Measurements from ENCODE around the gene CYP3A5.
"Not testable (repeated sequence)": the region's sequence is repeated elsewhere in the genome, so short reads cannot be mapped to it uniquely, and the experiment has no call there.

Gene CYP3A5

DNA sequence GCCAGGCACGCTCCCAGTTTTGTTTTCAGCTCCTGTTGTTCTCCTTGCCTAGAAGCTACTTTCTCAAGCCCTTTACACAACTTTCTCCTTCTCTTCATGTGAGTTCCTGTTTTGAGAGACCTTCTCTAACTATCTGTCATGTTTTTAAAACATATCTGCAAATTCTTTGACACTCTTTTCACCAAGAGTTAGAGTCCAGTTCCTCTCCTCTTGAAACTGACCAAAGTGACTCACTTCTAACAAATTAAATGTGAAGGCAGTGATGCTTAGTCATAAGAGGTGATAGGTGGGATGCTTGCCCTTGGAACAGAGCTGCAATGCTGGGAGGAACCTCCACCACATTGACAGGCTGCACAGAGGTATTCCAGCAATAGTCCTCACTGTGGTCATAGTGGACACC is 37.8 kb downstream of the CYP3A5 start:
- peak; percentile 35 for DNase-seq (ENCODE audit: low read depth)

DNA sequence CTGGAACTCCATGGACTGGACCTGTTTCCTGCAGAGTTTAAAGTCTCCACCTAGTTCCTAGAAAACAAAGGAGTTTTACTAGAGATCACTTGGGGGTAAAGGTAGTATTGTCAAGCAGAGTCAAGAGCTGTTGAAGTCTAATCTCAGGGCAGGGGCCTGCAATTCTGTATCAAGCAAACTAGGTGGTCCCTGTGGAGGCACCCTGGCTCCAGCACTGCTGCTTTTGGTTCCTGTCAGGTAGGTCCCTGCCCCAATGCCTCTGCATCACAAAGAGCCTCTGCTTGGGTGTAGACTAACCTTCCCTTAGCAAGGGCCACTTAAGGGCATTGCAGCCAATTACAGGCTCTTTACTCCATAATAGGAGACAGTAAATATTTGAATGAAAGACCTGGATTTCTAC is 40.5 kb downstream of the CYP3A5 start:
- no peak for DNase-seq (ENCODE audit: low read depth)

DNA sequence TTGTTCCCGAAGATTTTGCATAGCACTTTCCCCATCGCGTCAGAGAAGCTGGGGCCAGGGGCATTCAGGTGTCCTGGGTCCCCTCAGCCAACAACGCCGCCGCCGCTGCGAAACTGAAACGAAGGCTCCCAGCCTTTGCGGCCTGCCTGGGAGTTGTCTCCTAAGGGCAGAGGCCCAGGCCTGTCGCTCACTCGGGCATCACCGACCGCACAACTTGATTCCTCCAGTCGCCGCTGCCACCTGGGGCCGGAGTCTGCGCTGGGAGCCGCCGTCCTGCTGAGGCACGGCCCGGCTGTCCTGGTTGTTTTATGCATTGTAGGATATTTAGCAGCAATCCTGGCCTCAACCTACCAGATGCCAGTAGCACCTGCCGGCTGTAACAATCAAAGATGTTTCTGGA is 41.1 kb downstream of the CYP3A5 start:
- DNase-seq (ENCODE audit: low read depth): no peak

DNA sequence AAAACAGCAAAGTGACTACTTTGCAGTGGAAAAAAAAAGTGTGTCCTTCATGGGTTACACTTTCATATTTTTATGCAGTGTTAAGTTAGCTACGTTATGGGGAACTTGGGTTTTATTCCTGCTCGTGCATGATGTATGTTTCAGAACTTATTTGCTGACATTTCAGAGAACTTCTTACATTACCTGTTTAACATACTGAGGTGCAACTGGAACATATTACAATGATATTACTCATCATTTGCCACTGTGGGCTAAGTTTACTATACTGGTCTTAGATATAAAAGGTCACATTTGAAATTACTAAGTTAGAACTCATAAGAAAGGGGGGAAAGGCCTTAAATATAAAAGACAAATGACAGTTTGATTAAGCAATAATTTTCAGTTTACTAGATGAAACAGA is 42.4 kb downstream of the CYP3A5 start:
- not testable (repeated sequence) for DNase-seq (ENCODE audit: low read depth)

DNA sequence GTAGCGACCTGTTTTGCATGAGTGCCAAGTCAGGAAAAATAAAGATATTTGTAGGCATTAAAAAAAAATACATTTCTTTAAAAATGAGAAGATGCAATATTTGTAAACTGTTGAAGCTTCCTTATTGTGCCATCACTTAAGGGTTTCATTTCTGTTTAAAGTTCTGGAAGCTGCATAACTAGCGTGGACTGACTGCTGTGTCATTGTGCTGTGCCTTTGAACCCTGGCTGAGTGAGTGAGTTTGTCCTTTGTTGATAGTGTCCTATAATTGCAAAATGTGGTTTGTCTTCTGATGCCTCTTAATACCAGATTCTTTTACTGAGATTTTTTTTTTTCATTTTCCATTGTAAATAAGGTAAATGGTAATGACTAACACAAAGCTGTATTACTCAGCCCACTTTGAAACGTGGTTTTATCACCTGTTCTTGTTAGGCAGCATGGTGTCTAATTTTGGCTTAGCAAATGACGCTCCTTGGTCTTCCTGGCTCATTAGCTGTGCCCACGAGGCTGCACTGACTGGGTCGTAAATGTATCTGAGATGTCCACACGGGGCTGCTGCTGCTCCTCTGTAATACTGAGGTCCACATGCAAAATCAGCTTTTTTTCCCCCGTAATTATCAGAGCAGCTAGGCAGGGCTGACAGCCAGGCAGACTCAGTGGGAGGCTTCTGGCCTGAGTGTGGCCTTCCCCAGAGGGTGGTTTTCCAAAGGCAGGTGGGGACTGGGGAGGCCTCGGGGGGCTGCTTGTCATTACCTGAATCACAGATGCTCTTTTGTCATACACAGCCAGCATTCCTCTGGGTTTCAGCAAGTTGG is 48.3 kb downstream of the CYP3A5 start:
- peak; percentile 28 for DNase-seq (ENCODE audit: low read depth)

DNA sequence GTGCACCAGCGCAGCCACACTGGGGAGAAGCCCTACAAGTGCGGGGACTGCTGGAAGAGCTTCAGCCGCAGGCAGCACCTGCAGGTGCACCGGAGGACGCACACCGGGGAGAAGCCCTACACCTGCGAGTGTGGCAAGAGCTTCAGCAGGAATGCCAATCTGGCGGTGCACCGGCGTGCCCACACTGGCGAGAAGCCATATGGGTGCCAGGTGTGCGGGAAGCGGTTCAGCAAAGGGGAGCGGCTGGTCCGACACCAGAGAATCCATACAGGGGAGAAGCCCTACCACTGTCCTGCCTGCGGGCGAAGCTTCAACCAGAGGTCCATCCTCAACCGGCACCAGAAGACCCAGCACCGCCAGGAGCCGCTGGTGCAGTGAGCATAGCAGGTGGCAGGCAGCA is 50.2 kb downstream of the CYP3A5 start:
- DNase-seq (ENCODE audit: low read depth): no peak

DNA sequence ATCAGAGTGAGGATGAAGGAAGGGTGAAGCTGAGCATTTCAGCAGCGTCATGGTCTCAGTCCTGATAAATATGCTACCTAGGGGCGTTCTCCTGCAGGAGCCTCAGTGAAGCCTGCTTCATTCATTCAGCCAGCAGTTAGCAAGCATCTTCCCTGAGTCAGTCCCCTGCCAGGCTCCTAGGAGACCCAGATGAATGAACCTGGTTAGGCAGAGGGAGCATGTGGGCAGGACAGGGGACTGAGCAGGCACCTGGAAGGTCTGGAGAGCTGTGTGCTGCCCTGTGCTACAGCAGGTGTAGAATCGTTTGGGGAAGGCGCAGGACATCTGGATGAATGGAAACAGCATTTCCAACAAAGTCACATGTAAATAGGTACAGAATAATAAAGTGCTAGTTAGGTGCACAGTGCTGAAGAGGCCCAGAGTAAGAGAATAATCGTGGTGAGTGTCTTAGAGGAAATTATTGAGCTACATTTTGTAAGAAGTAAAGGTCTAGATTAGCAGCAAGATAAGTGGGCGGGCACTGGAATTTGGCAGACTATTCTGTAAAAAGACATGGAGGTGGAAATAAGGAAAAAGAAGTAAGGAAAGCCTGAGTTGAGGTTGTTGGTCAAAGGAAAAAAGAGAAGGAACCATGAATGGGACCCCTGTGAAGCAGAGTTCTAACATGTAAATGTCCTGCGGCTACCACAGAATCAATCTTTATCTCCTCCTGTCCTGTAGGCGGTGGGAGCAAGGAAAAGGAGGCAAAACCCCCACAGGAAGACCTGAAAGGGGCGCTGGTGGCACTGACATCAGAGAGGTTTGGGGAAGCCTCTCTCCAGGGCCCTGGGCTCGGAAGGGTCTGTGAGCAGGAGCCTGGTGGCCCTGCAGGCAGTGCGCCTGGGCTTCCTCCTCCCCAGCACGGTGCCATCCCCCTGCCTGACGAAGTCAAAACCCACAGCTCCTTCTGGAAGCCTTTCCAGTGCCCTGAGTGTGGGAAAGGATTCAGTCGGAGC is 51.0 kb downstream of the CYP3A5 start:
- no peak for DNase-seq (ENCODE audit: low read depth)

DNA sequence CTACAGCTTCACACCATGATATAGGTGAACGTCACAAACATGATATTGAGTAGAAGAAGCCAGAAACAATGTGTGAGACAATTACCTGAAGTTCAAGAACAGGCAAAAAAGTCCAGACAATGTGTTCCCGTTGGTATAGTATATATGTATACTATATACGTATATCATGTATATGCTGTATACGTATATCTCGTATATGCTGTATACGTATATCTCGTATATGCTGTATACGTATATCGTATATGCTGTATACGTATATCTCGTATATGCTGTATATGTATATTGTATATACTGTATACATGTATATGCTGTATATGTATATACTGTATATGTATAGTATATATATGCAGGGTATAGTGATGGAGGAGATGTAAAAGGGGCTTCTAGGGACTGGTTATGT is 52.3 kb downstream of the CYP3A5 start:
- DNase-seq (ENCODE audit: low read depth): no peak

DNA sequence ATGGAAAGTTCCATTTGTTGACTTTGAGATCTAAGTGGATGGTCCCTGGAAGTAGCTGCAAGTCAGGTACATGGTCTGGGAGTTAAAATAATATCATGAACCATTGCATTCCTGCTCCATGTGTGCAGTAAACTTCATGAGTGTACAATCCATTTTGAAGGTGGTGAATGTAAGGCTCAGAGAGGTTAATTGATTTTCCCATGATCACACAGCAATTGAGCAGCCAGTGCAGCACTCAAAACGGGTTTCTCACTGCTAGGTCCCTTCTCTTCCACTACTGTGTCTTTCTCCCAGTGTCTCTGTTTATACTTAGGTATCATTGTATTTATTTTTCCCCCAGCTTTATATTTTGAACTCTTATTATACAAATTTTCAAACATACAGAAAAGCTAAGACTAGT is 53.1 kb downstream of the CYP3A5 start:
- DNase-seq (ENCODE audit: low read depth): no peak

DNA sequence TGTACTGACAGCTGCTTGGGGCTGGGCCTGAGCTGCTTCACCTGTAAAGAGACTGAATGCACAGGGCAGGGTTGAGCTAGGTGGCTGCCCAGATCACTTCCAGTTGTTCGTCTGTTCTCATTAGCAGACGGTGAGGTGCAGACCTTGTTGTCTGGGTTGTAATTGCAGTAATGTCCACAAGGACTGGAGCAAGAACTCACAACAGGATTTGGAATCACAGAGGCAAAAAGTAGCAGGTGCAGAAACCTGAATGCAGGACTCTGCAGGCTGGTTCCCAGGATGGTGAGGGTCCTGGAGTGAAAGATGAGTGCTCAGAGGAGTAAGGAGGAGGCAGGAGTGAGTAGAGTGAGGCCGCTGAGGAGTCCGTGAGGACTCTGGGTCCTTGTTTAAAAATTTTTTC is 53.8 kb downstream of the CYP3A5 start:
- DNase-seq (ENCODE audit: low read depth): no peak

DNA sequence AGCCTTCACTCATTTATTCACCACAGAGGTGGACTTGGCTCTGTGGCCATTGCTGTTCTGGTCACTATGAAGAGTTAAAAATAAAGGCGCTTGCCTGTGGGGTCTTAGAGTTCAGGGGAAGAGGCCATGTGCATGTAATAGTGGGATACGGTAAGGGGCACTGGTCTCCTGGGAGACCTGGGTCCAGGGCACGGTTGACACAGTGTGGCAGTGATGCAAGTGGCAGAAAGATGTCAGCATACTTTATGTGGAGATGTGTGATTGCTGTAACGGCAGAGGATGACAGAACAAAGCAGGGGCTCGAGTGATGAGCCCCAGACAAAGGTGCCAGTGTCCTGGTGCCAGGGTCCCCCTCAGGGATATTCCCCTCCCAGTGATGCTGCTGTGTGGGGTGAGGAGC is 54.5 kb downstream of the CYP3A5 start:
- no peak for DNase-seq (ENCODE audit: low read depth)

DNA sequence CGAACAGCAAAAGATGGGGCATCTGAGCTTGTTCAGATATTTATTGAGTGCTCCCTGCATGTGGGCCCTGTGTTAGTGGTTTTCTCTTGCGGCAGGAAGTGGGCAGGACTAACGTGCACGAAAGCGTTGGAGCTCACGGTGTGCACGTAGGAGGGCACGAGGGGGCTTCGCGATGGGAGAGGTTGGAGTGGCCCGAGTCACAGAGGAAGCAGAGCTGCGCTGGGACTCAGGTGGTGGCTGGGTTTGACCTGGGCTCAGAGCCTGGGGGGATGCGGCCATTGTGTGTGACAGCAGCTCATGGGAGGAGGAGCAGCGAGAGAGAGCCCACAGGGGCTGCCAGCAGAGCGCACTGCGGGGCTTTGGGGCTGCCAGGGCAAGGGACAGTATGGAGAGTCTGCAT is 55.3 kb downstream of the CYP3A5 start:
- no peak for DNase-seq (ENCODE audit: low read depth)

DNA sequence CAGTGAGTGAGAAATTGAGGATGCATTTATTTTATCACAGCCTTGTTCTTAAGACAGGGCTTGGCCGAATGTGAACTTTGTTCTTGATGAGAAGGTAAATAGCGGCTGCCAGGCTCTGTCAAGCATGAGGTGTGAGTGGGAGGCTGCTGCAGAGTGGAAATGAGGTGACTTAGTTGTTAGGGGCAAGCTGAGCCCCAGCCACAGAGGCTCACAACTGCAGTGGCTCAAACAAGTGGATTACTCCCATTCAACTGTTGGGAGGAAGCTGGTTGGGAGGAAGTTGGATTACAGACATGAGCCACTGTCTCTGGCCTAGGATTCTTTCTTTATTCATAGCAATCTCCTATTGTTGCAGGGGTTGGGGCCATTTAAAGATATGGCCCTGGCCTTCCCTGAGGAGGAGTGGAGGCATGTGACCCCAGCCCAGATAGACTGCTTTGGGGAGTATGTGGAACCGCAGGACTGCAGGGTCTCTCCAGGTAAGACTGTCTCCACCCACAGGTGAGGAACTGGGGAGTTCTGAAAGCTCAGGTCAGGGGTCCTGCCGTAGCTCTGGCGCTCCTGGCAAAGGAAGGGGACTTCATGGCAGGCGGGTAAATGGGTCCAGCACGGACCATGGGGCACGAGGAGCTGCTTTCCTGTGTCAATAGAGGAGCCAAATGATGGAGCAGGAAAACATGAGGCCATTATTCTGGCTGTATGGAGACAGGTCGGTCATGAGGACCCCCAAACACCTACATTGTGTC is 55.9 kb downstream of the CYP3A5 start:
- no peak for DNase-seq (ENCODE audit: low read depth)

DNA sequence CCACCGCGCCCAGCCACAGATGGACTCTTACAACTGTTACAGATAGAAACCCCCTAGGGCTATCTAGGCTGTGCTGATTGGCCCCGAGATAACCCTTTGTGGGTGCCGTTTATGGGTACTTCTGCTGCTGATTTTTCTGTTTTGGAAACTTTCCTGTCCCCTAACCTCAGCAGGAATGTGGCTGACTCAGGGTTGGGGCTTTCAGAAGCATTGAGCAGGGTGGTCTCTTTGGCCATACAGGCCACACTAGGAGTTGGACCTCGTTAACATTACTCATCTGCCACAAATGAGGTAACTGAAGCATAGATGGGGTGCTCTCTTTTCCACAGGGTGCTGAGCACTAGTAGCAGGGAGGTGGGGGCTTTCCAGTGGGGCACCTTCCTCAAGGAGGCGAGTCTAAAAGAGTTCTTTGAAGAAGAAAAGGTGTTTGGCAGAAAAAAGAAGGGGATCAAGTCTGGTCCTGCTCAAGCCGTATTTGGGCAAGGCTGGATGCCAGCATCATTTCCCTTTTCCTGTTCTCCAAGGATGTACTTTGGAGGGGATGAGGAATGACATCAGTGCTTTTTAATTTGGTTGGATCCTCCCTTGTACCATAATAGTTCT is 56.6 kb downstream of the CYP3A5 start:
- no peak for DNase-seq (ENCODE audit: low read depth)

DNA sequence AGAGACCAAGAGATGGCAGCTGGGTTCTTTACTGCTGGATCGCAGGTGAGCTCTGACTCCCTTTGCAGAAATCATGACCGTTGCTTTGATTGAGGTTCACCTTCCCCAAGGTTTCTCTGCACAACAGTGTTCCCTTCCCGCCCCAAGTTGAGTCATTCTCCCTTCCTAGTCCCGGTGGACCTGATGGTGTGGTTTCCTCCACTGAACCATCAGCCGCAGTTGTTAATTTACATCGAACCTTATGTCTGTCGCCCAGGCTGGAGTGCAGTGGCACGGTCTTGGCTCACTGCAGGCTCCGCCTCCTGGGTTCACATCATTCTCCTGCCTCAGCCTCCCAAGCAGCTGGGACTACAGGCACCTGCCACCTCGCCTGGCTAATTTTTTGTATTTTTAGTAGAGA is 57.2 kb downstream of the CYP3A5 start:
- no peak for DNase-seq (ENCODE audit: low read depth)

DNA sequence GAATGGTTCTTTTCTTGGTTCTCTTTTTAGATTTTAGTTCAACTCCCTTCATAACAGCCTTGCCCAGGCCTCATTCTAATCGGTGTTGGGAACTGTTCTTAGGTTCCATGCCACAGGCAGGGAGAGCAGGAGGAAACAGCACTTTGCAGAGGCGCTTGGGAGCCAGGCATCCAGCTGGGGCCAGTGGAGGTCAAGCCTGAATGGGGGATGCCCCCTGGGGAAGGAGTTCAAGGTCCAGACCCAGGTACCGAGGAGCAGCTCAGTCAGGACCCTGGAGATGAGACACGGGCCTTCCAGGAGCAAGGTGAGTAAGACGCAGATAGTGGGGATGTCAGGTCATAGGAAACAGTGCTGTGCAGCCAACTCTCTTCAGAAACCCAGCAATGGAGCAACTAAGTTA is 58.5 kb downstream of the CYP3A5 start:
- DNase-seq (ENCODE audit: low read depth): no peak

DNA sequence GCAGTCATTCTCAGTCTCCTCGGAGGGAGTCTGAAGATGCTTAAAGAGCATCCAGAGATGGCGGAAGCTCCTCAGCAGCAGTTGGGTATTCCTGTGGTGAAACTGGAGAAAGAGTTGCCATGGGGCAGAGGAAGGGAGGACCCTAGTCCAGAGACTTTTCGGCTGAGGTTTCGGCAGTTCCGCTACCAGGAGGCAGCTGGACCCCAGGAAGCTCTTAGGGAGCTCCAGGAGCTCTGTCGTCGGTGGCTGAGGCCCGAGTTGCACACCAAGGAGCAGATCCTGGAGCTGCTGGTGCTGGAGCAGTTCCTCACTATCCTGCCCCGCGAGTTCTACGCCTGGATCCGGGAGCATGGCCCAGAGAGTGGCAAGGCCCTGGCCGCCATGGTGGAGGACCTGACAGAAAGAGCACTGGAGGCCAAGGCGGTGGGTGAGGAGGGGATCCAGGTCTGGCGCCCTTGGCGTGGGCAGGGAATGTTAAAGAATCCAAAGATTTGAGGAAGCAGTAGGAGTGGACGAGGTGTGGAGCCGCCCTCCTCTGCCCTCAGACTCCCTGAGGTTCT is 60.1 kb downstream of the CYP3A5 start:
- no peak for DNase-seq (ENCODE audit: low read depth)

DNA sequence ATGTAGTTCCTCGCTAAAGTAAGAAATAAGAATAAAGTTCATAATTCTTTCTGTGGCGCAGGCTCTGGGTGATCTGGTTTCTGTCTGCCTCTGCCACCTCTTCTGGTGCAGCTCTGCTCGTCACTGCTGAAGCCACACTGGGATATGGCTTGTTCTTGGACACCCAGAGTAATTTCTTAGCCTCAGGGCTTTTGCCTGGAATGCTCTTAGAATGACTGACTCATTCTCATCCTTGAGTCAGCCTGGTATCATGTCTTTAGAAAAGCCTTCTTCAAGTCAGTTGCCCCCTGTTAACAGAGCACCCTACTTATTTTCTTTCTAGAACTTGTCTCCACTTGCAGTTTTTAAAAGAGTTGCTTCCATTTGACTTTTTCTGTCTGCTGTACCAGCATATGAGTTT is 61.1 kb downstream of the CYP3A5 start:
- peak; percentile 68 for DNase-seq (ENCODE audit: low read depth)

DNA sequence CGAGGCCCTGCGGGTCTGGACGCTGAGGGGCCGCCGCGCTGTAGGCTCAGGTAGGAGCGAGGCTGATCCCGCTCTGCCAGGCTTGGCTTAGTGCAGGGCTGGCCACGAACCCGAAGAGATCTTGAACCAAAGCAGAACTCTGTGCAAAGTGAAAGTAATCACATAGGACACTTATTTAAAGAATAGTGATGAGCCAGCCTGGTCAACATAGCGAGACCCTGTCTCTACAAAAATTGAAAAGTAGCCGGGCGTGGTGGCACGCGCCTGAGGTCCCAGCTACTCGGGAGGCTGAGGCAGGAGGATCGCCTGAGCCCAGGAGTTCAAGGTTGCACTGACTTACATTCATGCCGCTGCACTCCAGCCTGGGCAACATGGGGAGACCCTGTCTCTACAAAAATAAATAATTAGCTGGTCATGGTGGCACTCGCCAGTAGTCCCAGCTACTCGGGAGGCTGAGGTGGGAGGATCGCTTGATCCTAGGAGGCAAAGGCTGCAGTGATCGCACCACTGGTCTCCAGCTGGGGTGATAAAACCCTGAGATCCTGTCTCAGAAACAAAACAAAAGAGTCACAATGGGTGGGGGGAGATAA is 62.5 kb downstream of the CYP3A5 start:
- no peak for DNase-seq (ENCODE audit: low read depth)

DNA sequence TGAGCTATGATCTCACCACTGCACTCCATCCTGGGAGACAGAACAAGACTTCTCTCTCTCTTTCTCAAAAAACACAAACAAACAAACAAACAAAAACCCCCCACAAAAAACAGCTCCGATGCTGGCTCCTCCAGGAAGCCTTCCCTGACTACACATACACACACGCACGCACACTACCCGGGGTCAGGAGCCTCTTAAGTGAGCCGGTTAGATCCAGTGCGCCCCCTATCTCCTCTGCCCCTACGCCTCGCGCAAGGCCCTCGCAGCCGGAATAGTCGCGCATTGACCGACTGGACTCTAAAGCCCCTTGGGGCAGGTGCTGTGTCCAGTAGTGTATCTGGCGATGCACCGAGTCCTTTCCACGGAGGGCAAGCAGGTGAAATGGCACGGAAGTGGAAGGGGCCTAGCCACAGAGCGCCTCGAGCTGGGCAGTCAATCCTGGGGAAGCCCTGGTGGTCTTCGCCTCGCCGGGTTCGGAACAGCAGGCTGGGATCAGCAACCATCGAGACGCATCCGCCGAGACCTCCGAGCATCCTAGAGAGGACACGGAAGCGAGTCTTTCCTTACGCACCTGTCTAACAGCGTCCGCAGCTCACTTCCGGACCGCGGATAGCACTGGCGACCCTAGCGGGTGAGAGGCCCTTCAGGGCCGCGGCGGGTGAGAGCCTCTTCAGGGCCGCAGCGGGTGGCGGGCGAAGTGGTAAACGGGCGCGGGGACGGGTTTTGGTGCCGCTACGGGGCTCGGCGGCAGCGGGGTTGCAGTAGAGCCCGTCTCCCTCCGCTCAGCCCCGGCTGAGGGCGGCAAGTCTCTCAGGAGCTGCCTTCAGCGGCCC is 63.2 kb downstream of the CYP3A5 start, which contains the start of gene ZSCAN25:
Gene ZSCAN25 (plus strand): TSS at position 588 of the 833 bp plus-strand sequence. CDS start 2,661 bp downstream, outside the sequence.
- peak; percentile 92 for DNase-seq (ENCODE audit: low read depth)
